C1 segment of cervical spinal cord (tissue), 14 donors: ENCODE results near the gene ZNF24.

Source experiments
- DNase-seq, 14 donors: peaks; one replicate each; lab custom pipeline; 2025; lab: John Stamatoyannopoulos, UW

Gene ZNF24

GRCh38 chr18:35355140-35355618 is 11.0 kb upstream of the ZNF24 start:
- DNase-seq: peak in 12 of 14 donors; percentile 38 to 81 (median 71)

GRCh38 chr18:35352778-35353177 is 8.6 kb upstream of the ZNF24 start:
- DNase-seq: no peak

GRCh38 chr18:35352283-35352682 is 8.1 kb upstream of the ZNF24 start:
- DNase-seq: no peak

DNA sequence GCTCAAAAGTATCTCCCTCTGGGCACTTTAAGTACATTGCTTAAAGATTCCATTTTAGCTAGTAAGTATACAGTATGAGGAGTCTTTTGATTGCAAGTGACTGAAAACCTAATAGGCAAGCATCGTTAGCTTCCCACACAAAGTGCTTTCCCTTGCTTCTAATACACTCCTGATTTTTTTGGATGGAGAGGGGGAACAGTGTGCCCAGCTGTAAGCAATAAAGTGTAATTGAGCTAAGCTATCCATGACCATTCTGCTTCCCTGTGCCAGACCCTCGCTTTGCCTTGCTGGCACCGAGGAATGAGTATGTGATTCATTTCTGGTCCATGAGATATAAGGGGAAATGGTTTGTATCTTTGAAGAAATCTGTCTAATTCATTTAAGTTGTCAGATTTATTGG is 3.8 kb upstream of the ZNF24 start:
- DNase-seq: no peak

- peak in 1 of 14 donors; percentile 19 for DNase-seq
These were observed 1.7 kb upstream of the ZNF24 start for GRCh38 chr18:35345950-35346349.

DNA sequence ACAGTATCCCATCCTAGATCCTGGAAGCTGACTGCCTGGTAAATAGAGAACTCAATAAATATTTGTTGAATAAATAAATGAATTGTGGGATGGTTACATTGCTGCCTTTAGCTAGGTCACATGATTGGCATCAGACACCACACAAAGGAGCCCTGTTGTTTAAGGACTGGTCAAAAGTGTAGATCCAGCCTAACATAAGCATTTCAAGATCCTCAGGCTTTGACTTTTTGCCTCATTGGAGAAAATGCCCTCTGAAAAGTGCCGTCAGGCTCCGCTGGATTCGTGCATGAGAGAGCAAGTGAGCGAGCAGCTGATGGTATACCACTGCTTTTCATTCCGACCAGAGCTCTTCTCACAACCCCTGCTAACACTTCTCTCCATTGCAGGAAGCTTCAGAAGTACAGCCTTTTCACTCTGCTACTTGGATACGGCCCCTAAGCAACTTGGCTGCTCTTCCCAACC is 1.3 kb upstream of the ZNF24 start:
- DNase-seq: peak in 13 of 14 donors; percentile 3 to 71 (median 50)

DNA sequence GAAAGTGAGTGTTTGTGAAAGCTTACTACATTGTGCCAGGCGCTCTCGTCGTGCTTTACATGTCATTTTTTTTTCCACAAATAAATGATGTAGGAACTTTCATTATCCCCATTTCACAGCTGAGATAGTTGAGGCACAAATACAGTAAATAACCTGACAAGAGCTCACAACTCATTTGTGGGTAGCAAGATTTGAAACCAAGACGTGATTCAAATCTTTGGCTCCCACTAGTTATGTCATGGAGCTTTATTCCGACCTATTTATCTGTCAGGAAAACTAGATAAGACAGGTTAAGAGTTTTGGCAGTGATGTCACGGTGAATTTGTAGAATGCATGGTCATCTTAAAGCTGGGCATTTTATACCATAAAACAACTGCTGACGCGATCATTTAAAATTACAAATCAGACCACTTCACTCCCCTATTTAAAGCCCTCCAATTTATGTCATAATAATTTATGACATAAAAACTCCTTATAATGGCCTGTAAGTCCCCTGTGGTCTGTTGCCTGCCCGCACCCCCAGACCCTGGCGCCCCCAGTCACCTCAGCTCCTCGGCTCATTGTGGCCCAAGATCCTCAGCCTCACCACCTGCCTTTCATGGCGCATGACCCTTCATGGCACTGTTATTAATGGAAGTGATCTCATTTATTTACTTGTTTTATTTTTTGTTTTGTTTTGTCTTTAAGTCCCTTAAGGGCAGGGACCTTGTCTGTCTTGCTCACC is 678 bp upstream of the ZNF24 start:
- peak in 5 of 14 donors; percentile 23 to 62 (median 47) for DNase-seq

DNA sequence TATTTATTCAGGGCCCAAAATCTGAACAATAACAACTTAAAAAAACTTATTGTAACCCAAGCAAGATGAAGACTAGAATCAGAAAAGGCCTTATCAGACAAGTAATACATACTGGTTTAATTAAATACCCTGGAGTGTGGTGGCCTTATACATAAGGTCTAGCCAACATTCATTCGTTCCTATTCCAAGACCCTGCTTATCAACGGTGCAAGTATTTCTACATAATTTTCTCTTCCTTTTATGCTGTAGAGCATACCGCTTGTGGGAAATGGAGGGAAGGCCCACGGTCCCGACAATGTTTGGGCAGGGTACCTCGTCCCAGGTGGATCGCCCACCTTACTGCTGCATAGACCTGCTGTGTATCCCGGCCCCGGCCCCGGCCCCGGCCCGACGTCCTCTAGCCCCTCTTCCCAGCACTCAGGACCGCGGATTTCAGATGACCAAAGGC is 708 bp downstream of the ZNF24 start:
- no peak for DNase-seq

DNA sequence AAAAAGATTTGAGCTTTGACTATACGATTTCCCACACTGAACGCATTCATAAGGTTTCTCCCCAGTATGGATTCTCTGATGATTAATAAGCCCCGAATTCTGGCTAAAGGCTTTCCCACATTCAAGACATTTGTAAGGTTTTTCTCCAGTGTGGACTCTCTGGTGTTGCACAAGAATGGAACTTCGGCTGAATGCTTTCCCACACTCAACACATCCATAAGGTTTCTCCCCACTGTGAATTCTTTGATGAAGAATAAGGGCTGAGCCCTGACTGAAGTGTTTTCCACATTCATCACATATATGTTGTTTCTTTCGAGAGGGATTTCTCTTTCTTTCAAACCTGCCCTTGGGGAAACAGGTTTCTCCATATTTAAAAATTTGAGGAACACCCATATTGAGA is 6.9 kb downstream of the ZNF24 start:
- no peak for DNase-seq

GRCh38 chr18:35335866-35336265 is 8.4 kb downstream of the ZNF24 start:
- DNase-seq: no peak

DNA sequence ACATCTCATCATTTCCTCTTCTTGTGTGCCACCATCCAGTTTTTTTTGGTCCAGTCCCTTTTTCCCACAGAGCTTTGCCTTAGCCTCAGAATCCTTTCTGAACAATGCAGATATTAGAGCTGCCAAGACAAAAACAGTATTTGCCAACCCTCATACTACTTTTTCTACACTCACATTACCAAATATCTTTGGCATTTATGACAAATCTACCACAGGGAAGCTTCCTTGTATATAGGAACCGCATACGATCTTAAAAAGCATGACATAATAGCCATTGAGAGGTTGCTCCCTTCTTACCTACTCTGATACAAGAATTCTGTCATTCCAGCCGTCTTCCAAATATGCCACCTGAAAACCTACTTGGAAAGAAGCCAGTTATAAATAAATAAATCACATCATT is 9.4 kb downstream of the ZNF24 start:
- DNase-seq: no peak

GRCh38 chr18:35334212-35334611 is 10.0 kb downstream of the ZNF24 start:
- no peak for DNase-seq

GRCh38 chr18:35331367-35332087 is 12.7 kb downstream of the ZNF24 start:
- no peak for DNase-seq

DNA sequence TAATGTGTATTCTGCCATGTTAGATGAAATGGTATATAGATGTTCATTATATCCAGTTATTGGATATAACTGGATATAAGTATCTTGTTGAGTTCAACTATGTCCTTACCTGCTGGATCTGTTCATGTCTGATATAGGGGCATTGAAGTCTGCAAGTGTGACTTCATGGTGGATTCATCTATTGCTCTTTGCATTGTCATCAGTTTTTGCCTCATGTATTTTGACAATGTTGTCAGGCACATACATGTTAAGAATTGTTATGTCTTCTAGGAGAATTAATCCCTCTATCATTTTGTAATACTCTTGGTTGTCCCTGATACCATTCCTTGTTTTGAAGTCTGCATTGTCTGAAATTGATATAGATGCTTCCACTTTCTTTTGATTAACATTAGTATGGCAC is 15.4 kb downstream of the ZNF24 start:
- DNase-seq: no peak

- DNase-seq: no peak
These were observed 17.4 kb downstream of the ZNF24 start for GRCh38 chr18:35326695-35327387.

DNA sequence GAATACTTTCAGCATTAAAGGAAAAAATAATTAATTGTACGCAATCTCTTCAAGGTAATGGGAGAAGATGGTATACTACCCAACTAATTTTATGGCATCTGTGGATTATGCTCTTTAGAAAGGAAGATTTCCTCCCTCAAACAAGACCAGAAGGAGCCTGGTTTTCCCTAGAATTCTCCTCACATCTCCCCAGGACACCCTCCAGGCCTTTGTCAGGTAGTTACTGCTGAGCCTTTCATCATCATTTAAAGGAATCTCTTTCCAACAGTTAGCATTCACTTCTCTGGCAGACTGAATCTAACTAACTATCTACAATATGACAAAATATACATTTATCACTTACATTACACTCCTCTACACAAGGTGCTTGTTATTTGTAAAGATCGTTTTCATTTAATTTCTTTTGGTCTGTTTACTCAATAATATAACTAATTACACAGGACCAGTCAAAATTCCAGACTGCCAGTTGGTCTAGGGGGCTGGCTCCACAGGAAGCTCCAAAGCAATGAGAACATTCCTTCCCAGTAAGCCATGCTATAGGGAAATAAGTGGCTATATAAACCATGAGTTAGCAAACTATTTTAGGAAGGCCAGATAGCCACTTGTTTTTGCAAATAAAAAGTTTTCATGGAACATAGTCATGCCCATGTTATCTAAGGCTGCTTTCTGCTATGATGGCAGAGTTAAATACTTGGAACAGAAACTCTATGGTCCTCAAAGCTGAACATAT is 19.1 kb downstream of the ZNF24 start:
- no peak for DNase-seq

DNA sequence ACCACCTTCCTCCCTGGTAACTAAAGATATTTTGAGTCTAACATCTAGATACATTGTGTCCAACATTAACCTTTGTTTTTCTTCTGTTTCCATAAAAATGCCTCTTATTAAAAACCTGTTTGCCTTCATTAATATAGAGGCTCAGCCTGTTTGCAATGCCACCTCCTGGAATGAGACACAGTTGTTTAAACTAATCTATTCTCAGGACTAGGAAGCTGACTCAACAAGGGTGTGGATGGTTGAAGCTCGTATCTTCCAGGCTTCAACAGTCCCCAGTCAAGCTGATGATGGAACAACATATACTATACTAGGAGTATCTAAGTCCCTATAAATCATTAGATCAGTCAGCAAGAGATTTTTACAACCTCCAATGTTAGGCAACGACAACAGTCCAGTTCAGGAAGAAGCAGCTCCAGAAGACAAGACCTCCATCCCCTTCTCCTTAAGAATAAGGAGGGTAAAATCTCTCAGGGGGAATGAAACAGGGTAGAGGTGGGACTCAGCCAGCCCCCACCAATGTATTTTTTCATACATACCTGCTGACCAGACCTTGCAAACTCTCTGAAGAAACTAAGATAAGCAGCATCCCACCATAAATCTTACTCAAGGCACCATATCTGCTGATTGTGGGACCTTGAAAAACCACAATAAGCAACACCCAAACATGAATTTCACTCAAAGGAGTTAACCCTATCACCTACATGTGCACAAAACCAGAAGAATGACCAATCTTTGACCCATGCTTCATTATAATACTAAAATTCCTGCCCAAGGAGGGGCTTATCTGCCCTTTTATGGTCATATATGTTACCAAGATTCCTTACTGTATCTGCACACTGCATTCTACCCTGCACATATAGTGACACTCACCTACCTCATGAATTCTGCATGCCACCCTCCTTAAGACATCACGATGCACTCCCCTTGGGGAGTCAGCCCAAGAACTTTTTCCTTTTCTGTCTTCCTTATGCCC is 21.4 kb downstream of the ZNF24 start:
- no peak for DNase-seq

- DNase-seq: no peak
These were observed 32.7 kb downstream of the ZNF24 start for GRCh38 chr18:35311496-35311895.

DNA sequence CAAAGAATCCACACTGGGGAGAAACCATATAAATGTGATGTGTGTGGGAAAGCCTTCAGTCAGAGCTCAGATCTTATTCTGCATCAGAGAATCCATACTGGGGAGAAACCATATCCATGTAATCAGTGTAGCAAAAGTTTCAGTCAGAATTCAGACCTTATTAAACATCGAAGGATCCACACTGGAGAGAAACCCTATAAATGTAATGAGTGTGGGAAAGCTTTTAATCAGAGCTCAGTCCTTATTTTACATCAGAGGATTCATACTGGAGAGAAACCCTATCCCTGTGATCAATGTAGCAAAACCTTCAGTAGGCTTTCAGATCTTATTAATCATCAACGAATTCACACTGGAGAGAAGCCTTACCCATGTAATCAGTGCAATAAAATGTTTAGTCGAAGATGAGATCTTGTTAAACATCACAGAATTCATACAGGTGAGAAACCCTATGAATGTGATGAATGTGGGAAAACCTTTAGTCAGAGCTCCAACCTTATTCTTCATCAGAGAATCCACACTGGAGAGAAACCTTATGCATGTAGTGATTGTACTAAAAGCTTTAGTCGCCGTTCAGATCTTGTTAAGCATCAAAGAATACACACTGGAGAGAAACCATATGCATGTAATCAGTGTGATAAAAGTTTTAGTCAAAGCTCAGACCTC is 37.5 kb downstream of the ZNF24 start:
- DNase-seq: no peak

DNA sequence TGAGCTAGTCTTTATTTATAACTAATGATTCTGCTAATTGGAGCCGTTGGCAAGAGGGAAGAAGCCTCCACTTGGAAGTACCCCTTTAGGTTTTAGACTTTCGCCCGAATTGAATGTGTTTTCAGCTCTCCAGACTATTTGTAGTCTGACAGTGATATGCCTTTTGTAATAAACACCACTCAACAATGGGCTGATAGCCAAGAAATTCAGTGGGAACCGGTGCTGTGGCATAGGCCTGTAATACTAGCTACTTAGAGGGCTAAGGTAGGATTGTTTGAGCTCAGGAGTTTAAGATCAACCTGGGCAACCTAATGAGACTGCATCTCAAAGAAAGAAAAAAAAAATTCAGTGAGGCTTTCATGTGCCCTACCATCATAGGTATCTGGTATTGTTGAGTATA is 40.6 kb downstream of the ZNF24 start:
- DNase-seq: no peak
